Subcutaneous adipose tissue (tissue), 4 donors: Measurements from ENCODE around the gene WBP2. TPM values are rescaled to one million over a fixed set of nuclear protein-coding genes. Genes with fewer than 3 reads are reported as not detected.

Experiments used
- total RNA-seq, 4 donors: library from RNA; depleted of rRNA; stranded (reverse); fragments of >200 nt; gene quantifications; one replicate each; pipeline ENCODE4 v1.1.0, GENCODE V29; 2016
- TF ChIP-seq, protein P1 (sequence below): fragments of 450-650 bp; IDR thresholded peaks from one replicate; pipeline ENCODE4 v1.5.1; 2016; ENCODE audit warnings: low read depth, mild to moderate bottlenecking, control low read depth, antibody characterized with exemption, moderate library complexity

Gene WBP2
- total RNA-seq, 4 donors from 2014 or later: 55.3 to 91.7 (median 65.6) TPM

DNA sequence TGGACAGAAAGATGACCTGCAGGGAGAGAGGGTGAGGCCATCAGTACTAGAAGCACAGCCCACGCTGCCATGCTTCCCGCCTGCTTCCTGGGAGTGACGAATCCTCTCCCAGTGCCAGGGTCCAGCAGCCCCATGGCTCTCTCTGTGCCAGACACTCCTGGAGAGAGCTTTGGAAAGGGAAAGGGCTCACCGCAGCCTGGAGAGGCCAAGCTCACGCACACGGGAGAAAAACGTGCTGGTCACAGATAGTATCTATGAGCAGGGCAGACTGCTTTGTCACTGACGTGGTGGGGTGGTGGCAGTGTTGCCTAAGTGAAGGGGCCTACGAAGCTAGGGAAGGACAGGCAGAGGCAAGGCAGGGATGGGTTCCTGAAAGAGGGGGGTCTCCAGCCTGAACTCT is 5.4 kb downstream of the WBP2 start:
- TF ChIP-seq, protein P1, sequence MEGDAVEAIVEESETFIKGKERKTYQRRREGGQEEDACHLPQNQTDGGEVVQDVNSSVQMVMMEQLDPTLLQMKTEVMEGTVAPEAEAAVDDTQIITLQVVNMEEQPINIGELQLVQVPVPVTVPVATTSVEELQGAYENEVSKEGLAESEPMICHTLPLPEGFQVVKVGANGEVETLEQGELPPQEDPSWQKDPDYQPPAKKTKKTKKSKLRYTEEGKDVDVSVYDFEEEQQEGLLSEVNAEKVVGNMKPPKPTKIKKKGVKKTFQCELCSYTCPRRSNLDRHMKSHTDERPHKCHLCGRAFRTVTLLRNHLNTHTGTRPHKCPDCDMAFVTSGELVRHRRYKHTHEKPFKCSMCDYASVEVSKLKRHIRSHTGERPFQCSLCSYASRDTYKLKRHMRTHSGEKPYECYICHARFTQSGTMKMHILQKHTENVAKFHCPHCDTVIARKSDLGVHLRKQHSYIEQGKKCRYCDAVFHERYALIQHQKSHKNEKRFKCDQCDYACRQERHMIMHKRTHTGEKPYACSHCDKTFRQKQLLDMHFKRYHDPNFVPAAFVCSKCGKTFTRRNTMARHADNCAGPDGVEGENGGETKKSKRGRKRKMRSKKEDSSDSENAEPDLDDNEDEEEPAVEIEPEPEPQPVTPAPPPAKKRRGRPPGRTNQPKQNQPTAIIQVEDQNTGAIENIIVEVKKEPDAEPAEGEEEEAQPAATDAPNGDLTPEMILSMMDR: no peak

DNA sequence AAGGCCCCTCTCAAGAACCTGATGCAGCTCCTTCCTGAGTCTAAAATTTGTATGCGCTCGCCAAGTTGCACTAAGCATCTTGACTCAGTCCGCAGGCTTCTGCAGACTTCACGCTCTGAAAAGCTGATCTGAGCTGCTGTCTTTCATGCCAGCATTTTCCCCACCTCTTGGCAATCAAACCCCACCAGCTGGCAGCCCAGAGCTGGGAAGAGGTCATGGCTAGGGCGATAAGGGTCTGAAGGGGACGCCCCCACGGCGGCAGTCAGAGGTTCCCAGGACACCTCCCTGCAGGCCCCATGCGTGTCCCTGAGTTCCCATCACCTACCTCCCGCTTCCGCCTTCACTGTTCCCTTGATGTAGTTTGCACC is 5.9 kb downstream of the WBP2 start:
- TF ChIP-seq, protein P1: no peak

DNA sequence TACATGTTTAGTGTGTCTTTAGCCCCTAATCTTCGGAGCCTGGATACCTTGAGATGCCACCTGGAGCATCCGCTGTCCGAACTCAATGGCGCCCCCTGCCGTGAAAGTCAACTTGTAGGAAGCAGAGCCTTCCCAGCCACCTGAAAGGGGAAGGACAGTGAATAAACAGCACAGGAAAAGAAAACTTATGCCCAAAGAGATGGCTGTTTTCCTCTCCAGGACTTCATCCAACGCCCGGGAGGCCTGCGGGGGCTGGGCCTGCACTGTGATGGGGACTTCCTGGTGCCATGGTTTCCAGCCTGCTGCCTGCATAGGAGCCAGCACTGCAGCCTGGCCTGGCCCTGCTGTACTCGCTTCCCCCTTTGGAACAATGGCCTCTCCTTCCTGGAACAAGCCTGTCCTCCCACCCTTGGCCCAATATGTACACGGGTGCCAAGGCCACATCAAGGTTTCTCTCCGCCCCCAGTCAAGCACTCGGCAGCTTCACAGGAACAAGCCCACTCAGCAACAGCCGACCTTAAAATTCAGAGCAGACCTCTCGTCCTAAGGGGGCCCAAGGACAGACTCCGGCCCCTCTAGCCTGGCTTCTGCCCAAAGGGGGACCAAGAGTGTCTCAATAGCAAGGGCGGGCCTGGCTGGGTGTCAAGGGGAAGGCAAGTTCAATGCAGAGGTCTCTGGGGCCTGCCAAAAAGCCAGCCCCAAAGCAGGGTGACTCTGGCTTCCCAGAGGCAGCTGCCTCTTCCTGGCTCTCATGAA is 6.4 kb downstream of the WBP2 start:
- TF ChIP-seq, protein P1: no peak

- TF ChIP-seq, protein P1: no peak
These were observed 7.3 kb downstream of the WBP2 start for GRCh38 chr17:75847614-75848522.

DNA sequence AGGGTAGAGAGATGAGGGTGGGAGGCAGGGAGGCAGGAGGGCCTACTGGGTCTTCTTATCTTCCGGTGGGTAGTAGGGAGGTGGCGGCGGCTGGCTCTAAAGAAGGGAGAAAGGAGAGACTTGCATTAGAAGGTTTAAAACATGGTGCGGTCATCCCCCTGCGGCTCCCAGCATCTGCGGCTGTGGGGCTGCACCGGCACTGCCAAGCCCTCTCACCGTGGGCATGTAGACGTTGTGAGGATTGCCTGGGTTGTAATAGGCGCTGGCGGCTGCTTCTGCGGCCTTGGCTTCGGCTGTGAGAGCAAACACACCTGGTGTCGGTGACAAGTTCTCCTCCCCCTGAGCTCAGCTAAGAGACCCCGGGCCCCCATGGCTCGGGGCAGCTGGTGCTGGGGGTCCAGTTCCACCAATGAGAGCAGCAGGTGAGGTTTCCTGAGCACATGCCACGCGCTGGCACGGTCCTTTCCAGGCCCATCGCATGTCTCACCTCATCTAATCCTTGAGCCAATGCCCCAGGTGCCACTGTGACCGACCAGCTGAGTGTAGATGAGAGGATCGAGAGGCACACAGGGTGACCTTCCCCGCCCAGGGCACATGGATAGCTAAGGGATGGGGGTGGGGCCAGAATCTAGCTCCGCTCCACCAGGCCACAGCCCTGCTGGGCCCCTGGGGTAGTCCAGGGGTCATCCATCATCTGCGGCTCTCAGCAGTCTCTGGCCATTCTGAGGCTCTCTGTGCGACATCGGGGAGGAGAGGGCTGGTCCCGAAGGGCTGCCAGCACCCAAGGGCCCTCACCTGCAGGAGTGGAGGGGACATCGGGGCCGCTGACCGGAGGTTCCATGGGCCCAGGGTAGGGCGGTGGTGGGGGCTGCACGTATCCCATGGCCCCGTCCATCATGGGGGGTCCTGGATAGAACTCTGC is 8.2 kb downstream of the WBP2 start:
- TF ChIP-seq, protein P1: no peak

DNA sequence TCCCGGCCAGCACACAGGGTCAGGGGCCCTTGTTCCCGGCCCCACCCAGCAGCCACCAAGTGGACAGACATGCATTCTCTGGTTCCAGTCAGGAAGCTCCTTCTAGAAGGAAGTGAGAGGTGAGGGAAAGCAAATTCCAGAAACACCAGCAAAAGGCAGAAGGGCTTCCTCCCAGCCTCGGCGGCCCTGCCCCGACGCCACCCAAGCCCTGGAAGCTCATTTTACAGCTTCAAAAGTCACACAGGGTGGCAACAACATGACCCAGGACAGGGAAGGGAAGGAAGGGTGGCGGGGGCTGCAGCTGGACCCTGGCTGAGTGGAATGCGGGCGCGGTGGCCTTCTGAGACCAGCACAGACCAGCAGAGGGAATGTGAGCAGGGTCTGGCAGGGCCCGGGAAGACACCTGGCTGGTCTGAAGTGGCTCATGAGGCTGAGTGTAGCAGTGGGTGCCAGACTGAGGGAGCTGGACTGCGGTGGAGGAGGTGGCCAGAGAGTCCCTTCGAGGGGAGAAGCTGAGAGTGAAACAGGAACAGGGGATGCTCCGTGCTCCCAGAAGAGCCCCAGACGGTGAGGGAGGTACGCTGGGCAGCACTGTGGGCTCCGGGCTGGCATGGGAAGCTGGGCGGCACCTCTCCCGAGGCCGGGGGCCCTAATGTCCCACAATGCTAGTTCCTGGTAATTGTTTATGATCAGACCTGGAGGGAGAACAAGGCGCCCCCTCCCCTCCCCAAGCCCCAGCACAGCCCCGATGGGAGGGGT is 9.0 kb downstream of the WBP2 start:
- TF ChIP-seq, protein P1: no peak
